Raji (cell line): Measurements from ENCODE around the gene LAMA2.

Experiments
- POLR2A ChIP-seq: IDR thresholded peaks from 2 replicates; pipeline ENCODE4 v1.6.1; 2011; ENCODE audit warnings: low read depth, low read length, control low read depth; ENCODE audit not compliant: insufficient read depth

Gene LAMA2

GRCh38 chr6:129359811-129360681 is 477.1 kb downstream of the LAMA2 start:
- TF ChIP-seq POLR2A = no peak

GRCh38 chr6:129360682-129360955 is 477.7 kb downstream of the LAMA2 start:
- TF ChIP-seq POLR2A = no peak

GRCh38 chr6:129364037-129364436 is 481.1 kb downstream of the LAMA2 start:
- no peak for TF ChIP-seq POLR2A

GRCh38 chr6:129364767-129365166 is 481.8 kb downstream of the LAMA2 start:
- no peak for TF ChIP-seq POLR2A

- TF ChIP-seq POLR2A = no peak
Observed at GRCh38 chr6:129368076-129368475, 485.1 kb downstream of the LAMA2 start.

- TF ChIP-seq POLR2A = no peak
Observed at GRCh38 chr6:129368970-129369369, 486.0 kb downstream of the LAMA2 start.

GRCh38 chr6:129369737-129370136 is 486.8 kb downstream of the LAMA2 start:
- TF ChIP-seq POLR2A = no peak

- no peak for TF ChIP-seq POLR2A
Observed at GRCh38 chr6:129370268-129370916, 487.5 kb downstream of the LAMA2 start.

- TF ChIP-seq POLR2A = no peak
Observed at GRCh38 chr6:129381885-129382284, 498.9 kb downstream of the LAMA2 start.

GRCh38 chr6:129382916-129383315 is 500.0 kb downstream of the LAMA2 start:
- TF ChIP-seq POLR2A = no peak

GRCh38 chr6:129385117-129385516 is 502.2 kb downstream of the LAMA2 start:
- no peak for TF ChIP-seq POLR2A

GRCh38 chr6:129390900-129391299 is 508.0 kb downstream of the LAMA2 start:
- TF ChIP-seq POLR2A = no peak

- no peak for TF ChIP-seq POLR2A
Observed at GRCh38 chr6:129393654-129394053, 510.7 kb downstream of the LAMA2 start.

- no peak for TF ChIP-seq POLR2A
Observed at GRCh38 chr6:129398764-129399163, 515.8 kb downstream of the LAMA2 start.

GRCh38 chr6:129402244-129402643 is 519.3 kb downstream of the LAMA2 start:
- TF ChIP-seq POLR2A = no peak

GRCh38 chr6:129411092-129411491 is 528.2 kb downstream of the LAMA2 start:
- no peak for TF ChIP-seq POLR2A
